Neural cell (in vitro differentiated cells): ENCODE measurements around the gene KAT14. TPM values are rescaled to one million over a fixed set of nuclear protein-coding genes. Genes with fewer than 3 reads are reported as not detected.

Source experiments
- H2AFZ ChIP-seq: fragments of 200-600, 300-800 bp; sonication (generic), shearing (Covaris generic); 2 replicates; pipeline ENCODE4 v1.6.0; 2014; ENCODE audit warnings: low read depth, mild to moderate bottlenecking, antibody characterized with exemption, low read length, moderate library complexity
- H3F3A ChIP-seq: fragments of 200-600 bp; shearing (Covaris generic); 2 replicates; pipeline ENCODE4 v1.6.1; 2016; ENCODE audit warnings: mild to moderate bottlenecking, moderate library complexity, mixed read lengths, antibody characterized with exemption, low read length; ENCODE audit not compliant: insufficient read depth, poor library complexity, severe bottlenecking
- H3K27ac ChIP-seq: fragments of 200-600, 300-800 bp; sonication (generic), shearing (Covaris generic); 2 replicates; pipeline ENCODE4 v1.5.1; 2014; ENCODE audit warnings: mild to moderate bottlenecking, low read length, moderate library complexity
- H3K27me3 ChIP-seq: fragments of 300-800, 200-600 bp; sonication (generic), shearing (Covaris generic); 2 replicates; pipeline ENCODE4 v1.6.0; 2014; ENCODE audit warnings: mild to moderate bottlenecking, low read depth, low read length, moderate library complexity; ENCODE audit not compliant: insufficient read depth
- H3K36me3 ChIP-seq: fragments of 300-800, 200-600 bp; sonication (generic), shearing (Covaris generic); 2 replicates; pipeline ENCODE4 v1.5.1; 2014; ENCODE audit warnings: mild to moderate bottlenecking, antibody characterized with exemption, low read length, moderate library complexity; ENCODE audit not compliant: insufficient read depth
- H3K4me2 ChIP-seq: fragments of 300-800, 200-600 bp; sonication (generic), shearing (Covaris generic); 2 replicates; pipeline ENCODE4 v1.6.0; 2014; ENCODE audit warnings: mild to moderate bottlenecking, low read length
- H3K4me3 ChIP-seq: fragments of 300-800, 200-600 bp; sonication (generic), shearing (Covaris generic); 2 replicates; pipeline ENCODE4 v1.5.1; 2014; ENCODE audit warnings: mild to moderate bottlenecking, low read length, moderate library complexity
- H3K79me2 ChIP-seq: fragments of 200-600 bp; shearing (Covaris generic); replicated peaks from 2 replicates; pipeline ENCODE4 v1.6.0; 2014; ENCODE audit warnings: mild to moderate bottlenecking, low read length, moderate library complexity; ENCODE audit not compliant: insufficient read depth
- H3K9ac ChIP-seq: fragments of 300-800, 200-600 bp; sonication (generic), shearing (Covaris generic); 2 replicates; pipeline ENCODE4 v1.6.1; 2016; ENCODE audit warnings: mild to moderate bottlenecking, low read length, mixed read lengths
- H3K9me2 ChIP-seq: fragments of 200-600 bp; shearing (Covaris generic); 2 replicates; pipeline ENCODE4 v1.6.1; 2016; ENCODE audit warnings: mild to moderate bottlenecking, low read length, mixed read lengths; ENCODE audit not compliant: insufficient read depth
- H3K9me3 ChIP-seq: fragments of 200-600, 300-800 bp; sonication (generic), shearing (Covaris generic); 2 replicates; pipeline ENCODE4 v1.6.1; 2016; ENCODE audit warnings: mild to moderate bottlenecking, mixed run types, low read length, moderate library complexity, mixed read lengths
- H4K20me1 ChIP-seq: fragments of 200-600 bp; shearing (Covaris generic); 2 replicates; pipeline ENCODE4 v1.6.1; 2016; ENCODE audit warnings: mild to moderate bottlenecking, mixed run types; ENCODE audit not compliant: insufficient read depth
- EP300 ChIP-seq: fragments of 450-650 bp; conservative IDR thresholded peaks from 2 replicates; pipeline ENCODE4 v1.6.1; 2014; ENCODE audit warnings: antibody characterized with exemption, mild to moderate bottlenecking, moderate library complexity; ENCODE audit not compliant: poor library complexity, severe bottlenecking
- EZH2 ChIP-seq: fragments of 200-600, 300-800 bp; shearing (Covaris generic), sonication (generic); IDR thresholded peaks from 2 replicates; pipeline ENCODE4 v1.6.1; 2014; ENCODE audit warnings: antibody characterized with exemption, low read length, borderline replicate concordance, mild to moderate bottlenecking; ENCODE audit not compliant: insufficient read depth, poor library complexity, severe bottlenecking
- MXI1 ChIP-seq: fragments of 450-650 bp; conservative IDR thresholded peaks from 2 replicates; pipeline ENCODE4 v1.6.1; 2014; ENCODE audit warnings: antibody characterized with exemption, mild to moderate bottlenecking; ENCODE audit not compliant: poor library complexity, severe bottlenecking
- POLR2AphosphoS5 ChIP-seq: IDR thresholded peaks from 2 replicates; pipeline ENCODE4 v1.6.1; 2012
- RAD21 ChIP-seq: fragments of 450-650 bp; conservative IDR thresholded peaks from 2 replicates; pipeline ENCODE4 v1.6.1; 2014; ENCODE audit warnings: antibody characterized with exemption, mild to moderate bottlenecking, moderate library complexity
- SMC3 ChIP-seq: fragments of 450-650 bp; conservative IDR thresholded peaks from 2 replicates; pipeline ENCODE4 v1.6.1; 2014; ENCODE audit warnings: antibody characterized with exemption, mild to moderate bottlenecking, moderate library complexity; ENCODE audit not compliant: poor library complexity
- TAF1 ChIP-seq: IDR thresholded peaks from 2 replicates; pipeline ENCODE4 v1.6.1; 2012; ENCODE audit warnings: low read depth
- polyA plus RNA-seq: library from polyadenylated mRNA; depleted of rRNA; stranded (reverse); fragments of >200 nt; gene quantifications from 2 replicates; pipeline ENCODE4 v1.2.3, GENCODE V29; 2014
- TF ChIP-seq, protein P1 (sequence below): fragments of 450-650 bp; IDR thresholded peaks from 2 replicates; pipeline ENCODE4 v1.5.1; 2014; ENCODE audit warnings: antibody characterized with exemption, mild to moderate bottlenecking, moderate library complexity; ENCODE audit not compliant: poor library complexity, severe bottlenecking
- TF ChIP-seq, protein P2 (sequence below): IDR thresholded peaks from 2 replicates; pipeline ENCODE4 v1.6.1; 2012; ENCODE audit warnings: borderline replicate concordance

The KAT14 gene
- polyA plus RNA-seq, 1 donor from 2014 or later: 19.3 TPM

DNA sequence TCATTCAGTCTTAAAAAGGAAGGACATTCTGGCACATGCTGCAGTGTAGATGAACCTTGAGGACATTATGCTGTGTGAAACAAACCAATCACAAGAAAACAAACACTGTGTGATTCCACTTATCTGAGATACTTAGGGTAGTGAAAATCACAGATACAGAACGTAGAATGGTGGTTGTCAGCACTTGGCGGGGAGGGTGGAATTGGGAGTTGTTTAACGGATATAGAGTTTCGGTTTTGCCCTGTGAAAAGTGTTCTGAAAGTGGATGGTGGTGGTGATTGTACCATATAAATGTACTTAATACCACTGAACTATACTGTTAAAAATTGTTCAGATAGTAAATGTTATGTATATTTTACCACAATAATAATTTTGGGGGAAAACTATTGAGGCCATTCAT, 18.4 kb downstream of the KAT14 start:
- H4K20me1 ChIP-seq: no peaks in the 10 kb centered on the region
- TF ChIP-seq, protein P1, sequence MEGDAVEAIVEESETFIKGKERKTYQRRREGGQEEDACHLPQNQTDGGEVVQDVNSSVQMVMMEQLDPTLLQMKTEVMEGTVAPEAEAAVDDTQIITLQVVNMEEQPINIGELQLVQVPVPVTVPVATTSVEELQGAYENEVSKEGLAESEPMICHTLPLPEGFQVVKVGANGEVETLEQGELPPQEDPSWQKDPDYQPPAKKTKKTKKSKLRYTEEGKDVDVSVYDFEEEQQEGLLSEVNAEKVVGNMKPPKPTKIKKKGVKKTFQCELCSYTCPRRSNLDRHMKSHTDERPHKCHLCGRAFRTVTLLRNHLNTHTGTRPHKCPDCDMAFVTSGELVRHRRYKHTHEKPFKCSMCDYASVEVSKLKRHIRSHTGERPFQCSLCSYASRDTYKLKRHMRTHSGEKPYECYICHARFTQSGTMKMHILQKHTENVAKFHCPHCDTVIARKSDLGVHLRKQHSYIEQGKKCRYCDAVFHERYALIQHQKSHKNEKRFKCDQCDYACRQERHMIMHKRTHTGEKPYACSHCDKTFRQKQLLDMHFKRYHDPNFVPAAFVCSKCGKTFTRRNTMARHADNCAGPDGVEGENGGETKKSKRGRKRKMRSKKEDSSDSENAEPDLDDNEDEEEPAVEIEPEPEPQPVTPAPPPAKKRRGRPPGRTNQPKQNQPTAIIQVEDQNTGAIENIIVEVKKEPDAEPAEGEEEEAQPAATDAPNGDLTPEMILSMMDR: no peak
- TF ChIP-seq EP300 (no peak), RAD21 (no peak), SMC3 (no peak), MXI1 (no peak), EZH2 (no peak), TAF1 (no peak), POLR2AphosphoS5 (no peak)
- TF ChIP-seq, protein P2, sequence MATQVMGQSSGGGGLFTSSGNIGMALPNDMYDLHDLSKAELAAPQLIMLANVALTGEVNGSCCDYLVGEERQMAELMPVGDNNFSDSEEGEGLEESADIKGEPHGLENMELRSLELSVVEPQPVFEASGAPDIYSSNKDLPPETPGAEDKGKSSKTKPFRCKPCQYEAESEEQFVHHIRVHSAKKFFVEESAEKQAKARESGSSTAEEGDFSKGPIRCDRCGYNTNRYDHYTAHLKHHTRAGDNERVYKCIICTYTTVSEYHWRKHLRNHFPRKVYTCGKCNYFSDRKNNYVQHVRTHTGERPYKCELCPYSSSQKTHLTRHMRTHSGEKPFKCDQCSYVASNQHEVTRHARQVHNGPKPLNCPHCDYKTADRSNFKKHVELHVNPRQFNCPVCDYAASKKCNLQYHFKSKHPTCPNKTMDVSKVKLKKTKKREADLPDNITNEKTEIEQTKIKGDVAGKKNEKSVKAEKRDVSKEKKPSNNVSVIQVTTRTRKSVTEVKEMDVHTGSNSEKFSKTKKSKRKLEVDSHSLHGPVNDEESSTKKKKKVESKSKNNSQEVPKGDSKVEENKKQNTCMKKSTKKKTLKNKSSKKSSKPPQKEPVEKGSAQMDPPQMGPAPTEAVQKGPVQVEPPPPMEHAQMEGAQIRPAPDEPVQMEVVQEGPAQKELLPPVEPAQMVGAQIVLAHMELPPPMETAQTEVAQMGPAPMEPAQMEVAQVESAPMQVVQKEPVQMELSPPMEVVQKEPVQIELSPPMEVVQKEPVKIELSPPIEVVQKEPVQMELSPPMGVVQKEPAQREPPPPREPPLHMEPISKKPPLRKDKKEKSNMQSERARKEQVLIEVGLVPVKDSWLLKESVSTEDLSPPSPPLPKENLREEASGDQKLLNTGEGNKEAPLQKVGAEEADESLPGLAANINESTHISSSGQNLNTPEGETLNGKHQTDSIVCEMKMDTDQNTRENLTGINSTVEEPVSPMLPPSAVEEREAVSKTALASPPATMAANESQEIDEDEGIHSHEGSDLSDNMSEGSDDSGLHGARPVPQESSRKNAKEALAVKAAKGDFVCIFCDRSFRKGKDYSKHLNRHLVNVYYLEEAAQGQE: no peak
- no peak overlapping the region for H3K4me3 ChIP-seq
- H3K9me3 ChIP-seq: no peaks in the 10 kb centered on the region
- no peaks in the 10 kb centered on the region for H3K27me3 ChIP-seq
- no peak overlapping the region for H3K4me2 ChIP-seq
- no peak overlapping the region for H3K27ac ChIP-seq
- no peaks in the 10 kb centered on the region for H3K9me2 ChIP-seq
- no peaks in the 10 kb centered on the region for H3F3A ChIP-seq
- no peaks in the 10 kb centered on the region for H3K79me2 ChIP-seq
- no peak overlapping the region for H3K9ac ChIP-seq
- peaks cover 7% of the 10 kb centered on the region for H3K36me3 ChIP-seq
- H2AFZ ChIP-seq: no peak overlapping the region

DNA sequence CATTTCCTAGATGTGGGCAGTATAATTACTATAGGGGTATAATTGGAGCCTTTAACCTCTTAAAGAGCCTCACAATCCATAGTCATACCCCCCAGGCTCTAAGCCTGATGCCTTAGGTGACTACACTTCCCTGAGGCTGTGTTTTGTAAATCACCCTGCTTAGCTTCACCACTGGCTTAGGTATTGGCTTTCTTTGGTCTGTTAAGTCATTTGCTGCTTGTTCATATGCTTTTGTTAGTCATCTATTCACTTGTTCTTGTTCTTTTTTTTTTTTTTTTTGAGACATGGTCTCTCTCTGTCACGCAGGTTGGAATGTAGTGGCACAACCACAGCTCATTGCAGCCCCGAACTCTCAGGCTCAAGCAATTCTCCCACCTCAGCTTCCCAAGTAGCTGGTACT, 26.7 kb downstream of the KAT14 start:
- no peaks in the 10 kb centered on the region for H4K20me1 ChIP-seq
- H3K9ac ChIP-seq: no peak overlapping the region
- H3K27me3 ChIP-seq: no peaks in the 10 kb centered on the region
- no peak for TF ChIP-seq RAD21
- TF ChIP-seq POLR2AphosphoS5: no peak
- TF ChIP-seq EZH2: no peak
- no peak for TF ChIP-seq SMC3
- H3K4me3 ChIP-seq: no peak overlapping the region
- H3K9me3 ChIP-seq: no peaks in the 10 kb centered on the region
- H3F3A ChIP-seq: no peaks in the 10 kb centered on the region
- no peaks in the 10 kb centered on the region for H3K9me2 ChIP-seq
- no peak overlapping the region for H2AFZ ChIP-seq
- H3K27ac ChIP-seq: no peak overlapping the region
- H3K36me3 ChIP-seq: peaks cover 13% of the 10 kb centered on the region
- no peak overlapping the region for H3K4me2 ChIP-seq
- no peaks in the 10 kb centered on the region for H3K79me2 ChIP-seq

DNA sequence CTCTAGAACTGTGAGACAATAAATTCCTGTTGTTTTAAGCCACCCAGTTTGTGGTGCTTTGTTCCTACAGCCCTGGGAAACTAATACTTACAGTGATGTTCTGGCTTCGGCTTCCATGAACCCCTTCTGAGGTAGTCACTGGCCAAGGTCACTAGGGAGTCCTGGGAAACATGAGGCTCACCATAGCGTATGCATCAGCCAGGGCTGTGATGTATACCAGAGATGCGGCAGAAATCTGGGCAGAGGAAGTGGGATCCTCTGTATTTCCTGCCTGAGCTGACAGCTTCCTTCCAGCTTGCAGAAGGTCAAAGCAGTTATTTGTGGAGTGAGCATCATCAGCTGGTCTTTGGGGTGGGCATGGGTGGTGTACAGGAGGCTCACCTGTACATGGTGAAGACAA, 27.9 kb downstream of the KAT14 start:
- Histone ChIP-seq H3K27me3 (no peaks in the 10 kb centered on the region), H3K4me2 (no peak overlapping the region), H3K9me3 (no peaks in the 10 kb centered on the region), H3K36me3 (peaks cover 10% of the 10 kb centered on the region), H3K9ac (no peak overlapping the region), H3F3A (no peaks in the 10 kb centered on the region), H2AFZ (no peak overlapping the region), H3K4me3 (no peak overlapping the region), H3K79me2 (no peaks in the 10 kb centered on the region), H3K27ac (no peak overlapping the region), H3K9me2 (no peaks in the 10 kb centered on the region), H4K20me1 (no peaks in the 10 kb centered on the region)
- no peak for TF ChIP-seq TAF1
- TF ChIP-seq, protein P1: no peak
